DND-41 (cell line): Measurements from ENCODE around the gene OR12D2.

Source experiments
- EZH2 ChIP-seq: IDR thresholded peaks from 3 replicates; pipeline ENCODE4 v1.6.1; 2012; ENCODE audit warnings: borderline replicate concordance, low read depth, mild to moderate bottlenecking, moderate library complexity, low read length, inconsistent platforms; ENCODE audit not compliant: severe bottlenecking
- TF ChIP-seq, protein P1 (sequence below): IDR thresholded peaks from 2 replicates; pipeline ENCODE4 v1.5.1; 2012; ENCODE audit warnings: borderline replicate concordance, low read length, moderate library complexity, mild to moderate bottlenecking; ENCODE audit not compliant: poor library complexity, severe bottlenecking; ENCODE audit errors: extremely low read depth

DNA sequence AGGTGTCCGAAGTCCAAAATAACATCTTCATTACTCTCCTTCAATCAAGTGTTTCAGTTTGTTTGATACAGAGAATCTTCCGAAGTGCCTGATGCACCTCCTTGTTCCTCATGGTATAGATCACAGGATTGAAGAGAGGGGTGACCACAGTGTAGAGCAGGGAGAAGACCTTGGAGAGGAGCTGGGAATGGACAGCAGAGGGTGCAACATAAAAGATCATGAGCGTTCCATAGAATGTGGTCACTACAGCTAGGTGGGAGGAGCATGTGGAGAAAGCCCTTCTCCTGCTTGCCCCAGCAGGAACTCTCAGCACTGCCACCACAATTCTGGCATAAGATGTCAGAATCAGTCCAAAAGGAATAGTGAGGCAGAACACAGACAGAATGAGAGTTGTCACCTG is 31.2 kb downstream of the OR12D2 start:
- TF ChIP-seq, protein P1, sequence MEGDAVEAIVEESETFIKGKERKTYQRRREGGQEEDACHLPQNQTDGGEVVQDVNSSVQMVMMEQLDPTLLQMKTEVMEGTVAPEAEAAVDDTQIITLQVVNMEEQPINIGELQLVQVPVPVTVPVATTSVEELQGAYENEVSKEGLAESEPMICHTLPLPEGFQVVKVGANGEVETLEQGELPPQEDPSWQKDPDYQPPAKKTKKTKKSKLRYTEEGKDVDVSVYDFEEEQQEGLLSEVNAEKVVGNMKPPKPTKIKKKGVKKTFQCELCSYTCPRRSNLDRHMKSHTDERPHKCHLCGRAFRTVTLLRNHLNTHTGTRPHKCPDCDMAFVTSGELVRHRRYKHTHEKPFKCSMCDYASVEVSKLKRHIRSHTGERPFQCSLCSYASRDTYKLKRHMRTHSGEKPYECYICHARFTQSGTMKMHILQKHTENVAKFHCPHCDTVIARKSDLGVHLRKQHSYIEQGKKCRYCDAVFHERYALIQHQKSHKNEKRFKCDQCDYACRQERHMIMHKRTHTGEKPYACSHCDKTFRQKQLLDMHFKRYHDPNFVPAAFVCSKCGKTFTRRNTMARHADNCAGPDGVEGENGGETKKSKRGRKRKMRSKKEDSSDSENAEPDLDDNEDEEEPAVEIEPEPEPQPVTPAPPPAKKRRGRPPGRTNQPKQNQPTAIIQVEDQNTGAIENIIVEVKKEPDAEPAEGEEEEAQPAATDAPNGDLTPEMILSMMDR = no peak
- TF ChIP-seq EZH2 = no peak
